Upper lobe of right lung (tissue), 1 donor: ENCODE measurements around the gene RUNX1. TPM values are rescaled to one million over a fixed set of nuclear protein-coding genes. Genes with fewer than 3 reads are reported as not detected.

Experiments used
- ATAC-seq: fragments of 200-7000 bp; cut with Tn5 transposase; one replicate; pipeline ENCODE4 v1.9.1; 2020; ENCODE audit warnings: mild to moderate bottlenecking, moderate library complexity
- DNase-seq: peaks from one replicate; pipeline ENCODE4 v3.0.0-alpha.2; 2020
- H3K27ac ChIP-seq: fragments of 200-600 bp; one replicate; pipeline ENCODE4 v1.8.0; 2022
- H3K27me3 ChIP-seq: fragments of 200-600 bp; one replicate; pipeline ENCODE4 v1.8.0; 2022; ENCODE audit warnings: mild to moderate bottlenecking
- H3K36me3 ChIP-seq: fragments of 200-600 bp; one replicate; pipeline ENCODE4 v1.8.0; 2022
- H3K4me1 ChIP-seq: fragments of 200-600 bp; one replicate; pipeline ENCODE4 v1.8.0; 2022
- H3K4me3 ChIP-seq: fragments of 200-600 bp; one replicate; pipeline ENCODE4 v1.8.0; 2022; ENCODE audit warnings: mild to moderate bottlenecking
- H3K9me3 ChIP-seq: fragments of 200-600 bp; one replicate; pipeline ENCODE4 v1.8.0; 2022
- intact Hi-C: fragments of 100-400 bp; cut with DNase I; formaldehyde crosslinking; loops from one replicate; pipeline ENCODE4 v1.11.0; 2022
- total RNA-seq: library from RNA; stranded (reverse); fragmentation: NEBNext Ultra II Directional; extraction: Animal tissue kit (Norgen Biotek cat#: 25700); gene quantifications from one replicate; pipeline ENCODE4 v1.2.1, GENCODE V29; 2021
- TF ChIP-seq, protein P1 (sequence below): fragments of 200-600 bp; IDR thresholded peaks from one replicate; pipeline ENCODE4 v1.8.0; 2022; ENCODE audit warnings: antibody characterized with exemption
- donor health status: DM: no; HTN: yes; CAD: no; lungs with severe emphysema.

The RUNX1 gene
- total RNA-seq, 1 donor from 2014 or later: 86.9 TPM

DNA sequence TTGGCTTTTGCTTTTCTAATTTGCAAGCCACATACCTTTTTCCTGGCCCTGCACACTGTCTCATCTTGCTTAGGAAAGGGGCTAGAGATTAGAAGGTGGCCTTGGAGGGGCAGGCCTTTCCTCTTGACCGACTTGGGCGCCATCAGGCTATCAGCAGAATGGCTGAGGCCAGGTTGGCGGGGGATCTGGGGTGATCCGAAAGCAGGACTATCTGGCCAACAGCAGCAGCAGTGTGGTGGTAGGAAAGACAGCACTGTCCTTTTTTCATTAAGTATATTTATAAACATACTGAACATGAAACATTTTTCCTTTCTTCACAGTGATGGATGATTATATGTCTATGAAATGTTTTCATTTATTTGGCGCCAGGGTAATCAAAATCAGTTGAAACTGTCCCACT, 23.5 kb upstream of the RUNX1 start:
- no peaks in the 10 kb centered on the region for H3K4me1 ChIP-seq
- H3K4me3 ChIP-seq: no peak overlapping the region
- intact Hi-C loops: no loop called here
- no peaks in the 10 kb centered on the region for H3K27me3 ChIP-seq
- no peak for DNase-seq
- H3K36me3 ChIP-seq: no peaks in the 10 kb centered on the region
- H3K9me3 ChIP-seq: no peaks in the 10 kb centered on the region
- no peak overlapping the region for H3K27ac ChIP-seq
- TF ChIP-seq, protein P1, sequence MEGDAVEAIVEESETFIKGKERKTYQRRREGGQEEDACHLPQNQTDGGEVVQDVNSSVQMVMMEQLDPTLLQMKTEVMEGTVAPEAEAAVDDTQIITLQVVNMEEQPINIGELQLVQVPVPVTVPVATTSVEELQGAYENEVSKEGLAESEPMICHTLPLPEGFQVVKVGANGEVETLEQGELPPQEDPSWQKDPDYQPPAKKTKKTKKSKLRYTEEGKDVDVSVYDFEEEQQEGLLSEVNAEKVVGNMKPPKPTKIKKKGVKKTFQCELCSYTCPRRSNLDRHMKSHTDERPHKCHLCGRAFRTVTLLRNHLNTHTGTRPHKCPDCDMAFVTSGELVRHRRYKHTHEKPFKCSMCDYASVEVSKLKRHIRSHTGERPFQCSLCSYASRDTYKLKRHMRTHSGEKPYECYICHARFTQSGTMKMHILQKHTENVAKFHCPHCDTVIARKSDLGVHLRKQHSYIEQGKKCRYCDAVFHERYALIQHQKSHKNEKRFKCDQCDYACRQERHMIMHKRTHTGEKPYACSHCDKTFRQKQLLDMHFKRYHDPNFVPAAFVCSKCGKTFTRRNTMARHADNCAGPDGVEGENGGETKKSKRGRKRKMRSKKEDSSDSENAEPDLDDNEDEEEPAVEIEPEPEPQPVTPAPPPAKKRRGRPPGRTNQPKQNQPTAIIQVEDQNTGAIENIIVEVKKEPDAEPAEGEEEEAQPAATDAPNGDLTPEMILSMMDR: no peak
- ATAC-seq: no peak

DNA sequence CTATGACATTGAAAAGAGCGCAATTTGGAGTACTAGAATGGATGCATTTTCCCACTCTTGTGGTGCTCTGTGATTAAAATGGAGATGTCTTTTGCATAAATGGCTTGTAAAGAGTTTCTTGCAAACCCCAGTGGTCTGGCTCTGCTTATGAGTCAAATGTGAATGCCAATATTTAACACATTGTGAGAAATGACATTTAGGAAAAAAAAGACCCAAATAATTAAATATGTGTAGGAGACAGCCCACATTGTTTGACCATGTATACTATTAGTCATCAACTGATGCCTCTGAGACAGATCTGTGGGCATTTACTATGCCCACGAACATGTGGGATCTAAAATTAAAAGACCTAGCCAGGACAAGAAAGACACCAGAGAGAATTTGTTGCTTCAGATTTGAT, 22.2 kb upstream of the RUNX1 start:
- intact Hi-C loops: no loop called here
- TF ChIP-seq, protein P1: no peak
- ATAC-seq: no peak
- Histone ChIP-seq H3K4me3 (no peak overlapping the region), H3K36me3 (no peaks in the 10 kb centered on the region), H3K9me3 (no peaks in the 10 kb centered on the region), H3K4me1 (no peaks in the 10 kb centered on the region), H3K27me3 (no peaks in the 10 kb centered on the region), H3K27ac (no peak overlapping the region)
- no peak for DNase-seq

DNA sequence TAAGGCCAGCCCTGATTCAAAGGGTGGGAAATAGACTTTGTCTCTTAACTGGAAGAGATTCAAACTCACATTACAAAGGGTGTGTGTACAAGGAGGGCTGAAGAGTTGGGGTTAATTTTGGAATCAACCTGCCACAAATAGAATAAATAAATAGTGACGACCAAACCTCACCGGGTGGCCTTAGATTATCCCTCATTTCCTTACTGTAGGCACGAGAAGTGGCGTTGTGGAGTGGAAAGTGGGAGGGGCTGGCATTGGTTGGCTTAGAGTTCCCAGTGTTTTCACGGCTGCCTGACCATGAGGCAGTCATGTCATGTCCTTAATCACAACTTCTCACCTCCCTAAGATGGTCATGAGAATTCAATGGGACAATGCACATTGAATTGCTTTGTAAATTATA, 21.3 kb upstream of the RUNX1 start:
- H3K4me1 ChIP-seq: no peaks in the 10 kb centered on the region
- intact Hi-C loops: no loop called here
- ATAC-seq: no peak
- no peaks in the 10 kb centered on the region for H3K9me3 ChIP-seq
- DNase-seq: no peak
- TF ChIP-seq, protein P1: no peak
- no peaks in the 10 kb centered on the region for H3K27me3 ChIP-seq
- no peak overlapping the region for H3K4me3 ChIP-seq
- H3K36me3 ChIP-seq: no peaks in the 10 kb centered on the region
- no peak overlapping the region for H3K27ac ChIP-seq

DNA sequence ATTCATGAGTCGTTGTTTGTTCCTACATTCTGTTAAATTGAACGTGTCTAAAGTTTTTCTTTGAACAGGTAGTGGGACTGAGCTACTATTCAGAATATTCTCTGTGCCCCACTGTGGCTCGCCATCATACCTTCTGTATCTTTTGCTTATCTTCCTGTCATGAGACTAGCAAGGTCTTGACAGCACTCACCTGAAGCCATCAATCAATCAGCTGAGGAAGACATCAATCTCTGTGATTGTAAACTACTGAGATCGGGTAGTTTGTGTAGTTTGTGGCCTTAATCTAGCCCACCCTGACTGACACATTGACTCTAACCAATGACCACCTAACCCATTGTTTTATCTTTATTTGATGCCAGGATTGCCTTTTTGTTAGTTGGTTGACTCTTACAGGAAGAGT, 17.7 kb upstream of the RUNX1 start:
- H3K4me1 ChIP-seq: no peaks in the 10 kb centered on the region
- no peak for ATAC-seq
- H3K9me3 ChIP-seq: no peaks in the 10 kb centered on the region
- no peak for DNase-seq
- no peaks in the 10 kb centered on the region for H3K36me3 ChIP-seq
- no peaks in the 10 kb centered on the region for H3K27me3 ChIP-seq
- TF ChIP-seq, protein P1: no peak
- intact Hi-C loops: no loop called here
- no peak overlapping the region for H3K4me3 ChIP-seq
- no peak overlapping the region for H3K27ac ChIP-seq

DNA sequence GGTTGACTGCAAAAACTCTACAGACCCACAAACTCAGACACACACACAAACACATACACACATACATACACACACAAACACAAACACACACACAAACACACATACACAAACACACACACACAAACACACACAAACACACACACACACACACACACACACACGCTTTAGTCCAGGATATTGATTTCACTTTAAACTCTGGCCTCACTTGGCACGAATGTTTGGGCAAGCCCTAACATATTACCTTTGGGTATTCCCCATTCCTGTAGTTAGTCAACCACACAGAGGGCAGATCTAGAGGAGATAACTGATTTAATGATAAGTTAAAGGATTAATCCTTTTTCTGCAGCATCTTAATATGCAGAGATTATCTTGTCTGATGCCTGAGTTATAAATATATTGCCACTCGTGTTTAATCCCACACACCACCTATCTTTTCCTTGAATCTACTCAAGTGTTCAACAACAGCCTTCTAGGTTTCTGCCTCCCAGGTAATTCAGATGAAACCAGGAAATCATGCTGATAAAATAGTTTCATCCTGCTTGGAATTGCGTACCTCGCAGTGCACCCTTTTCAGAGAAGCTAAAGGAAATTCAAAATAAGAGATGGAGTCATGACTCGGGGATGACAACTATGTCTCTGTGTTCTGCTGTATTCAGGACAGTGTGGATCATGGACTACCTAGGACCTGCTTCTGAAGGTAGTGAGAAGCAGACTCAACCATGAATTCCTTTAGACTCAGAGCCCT, 14.5 kb upstream of the RUNX1 start:
- H3K36me3 ChIP-seq: no peaks in the 10 kb centered on the region
- H3K9me3 ChIP-seq: no peaks in the 10 kb centered on the region
- no peak overlapping the region for H3K27ac ChIP-seq
- no peaks in the 10 kb centered on the region for H3K27me3 ChIP-seq
- TF ChIP-seq, protein P1: no peak
- H3K4me3 ChIP-seq: no peak overlapping the region
- intact Hi-C loops: no loop called here
- no peaks in the 10 kb centered on the region for H3K4me1 ChIP-seq
- ATAC-seq (no peak), DNase-seq (no peak)

DNA sequence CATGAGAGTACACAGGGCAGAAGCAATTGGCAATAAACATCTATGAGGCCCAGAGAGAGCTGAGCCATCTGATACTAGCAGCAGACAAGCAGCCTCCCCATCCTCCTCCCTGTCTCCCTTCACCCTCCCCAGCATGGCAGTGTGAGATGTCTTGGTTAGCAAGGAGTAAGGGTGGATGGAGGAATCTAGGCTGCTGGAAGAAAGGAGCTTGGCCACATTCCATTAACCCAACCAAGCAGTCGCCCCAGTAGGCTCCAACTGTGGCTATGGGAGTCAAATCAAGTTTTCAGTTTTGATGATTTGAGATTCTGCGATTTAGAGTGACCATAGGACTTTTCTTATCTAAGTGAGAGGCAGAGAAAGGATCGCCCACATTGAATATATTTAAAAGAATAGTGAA, 12.9 kb upstream of the RUNX1 start:
- H3K27ac ChIP-seq: no peak overlapping the region
- ATAC-seq (no peak), DNase-seq (no peak)
- H3K4me3 ChIP-seq: no peak overlapping the region
- H3K4me1 ChIP-seq: no peaks in the 10 kb centered on the region
- TF ChIP-seq, protein P1: no peak
- intact Hi-C loops: no loop called here
- H3K27me3 ChIP-seq: no peaks in the 10 kb centered on the region
- H3K9me3 ChIP-seq: no peaks in the 10 kb centered on the region
- H3K36me3 ChIP-seq: no peaks in the 10 kb centered on the region
